IMR-90 (cell line): Measurements from ENCODE around the gene CDC26. TPM values are rescaled to one million over a fixed set of nuclear protein-coding genes. Genes with fewer than 3 reads are reported as not detected.

ENCODE experiments used
- ATAC-seq: fragments of 200-7000 bp; cut with Tn5 transposase; 2 replicates; pipeline ENCODE4 v1.9.1; 2020; ENCODE audit warnings: low read depth, mild to moderate bottlenecking, moderate library complexity
- BruUV-seq: library from RNA; stranded (reverse); fragments of 400-500 nt; replicated peaks from 2 replicates; lab custom pipeline; 2021; lab: Mats Ljungman, UMichigan
- CTCF ChIA-PET: fragments of 300-600 bp; formaldehyde crosslinking; extraction: SDS; loops from one replicate; lab custom pipeline; 2021; ENCODE audit warnings: antibody characterized with exemption; lab: Yijun Ruan, JAX
- POLR2A ChIA-PET: fragments of 300-600 bp; sonication (Branson Sonifier 250); formaldehyde crosslinking; loops from one replicate; lab custom pipeline; 2022; ENCODE audit warnings: antibody characterized with exemption; ENCODE audit not compliant: unreplicated experiment; lab: Charles Lee
- DNase-seq: peaks from one replicate; pipeline ENCODE4 v3.0.0; 2013
- H2AFZ ChIP-seq: replicated peaks from 2 replicates; pipeline ENCODE3; 2013; ENCODE audit warnings: low read length, mild to moderate bottlenecking; ENCODE audit not compliant: poor library complexity
- H2AK5ac ChIP-seq: 2 replicates; pipeline ENCODE4 v1.6.1; 2013; ENCODE audit warnings: low read depth, low read length, inconsistent platforms
- H2AK9ac ChIP-seq: replicated peaks from 2 replicates; pipeline ENCODE3; 2013; ENCODE audit warnings: mild to moderate bottlenecking, low read depth, low read length, moderate library complexity; ENCODE audit not compliant: poor library complexity
- H2BK120ac ChIP-seq: 2 replicates; pipeline ENCODE4 v1.6.1; 2013; ENCODE audit warnings: low read depth, low read length, inconsistent platforms
- H2BK15ac ChIP-seq: 3 replicates; pipeline ENCODE4 v1.6.1; 2013; ENCODE audit warnings: low read depth, low read length, inconsistent platforms
- H2BK20ac ChIP-seq: 2 replicates; pipeline ENCODE4 v1.6.1; 2013; ENCODE audit warnings: low read depth, mild to moderate bottlenecking, inconsistent platforms, low read length, moderate library complexity
- H2BK5ac ChIP-seq: 2 replicates; pipeline ENCODE4 v1.6.1; 2013; ENCODE audit warnings: mild to moderate bottlenecking, low read depth, low read length, inconsistent platforms; ENCODE audit not compliant: poor library complexity, severe bottlenecking
- H3K14ac ChIP-seq: replicated peaks from 2 replicates; pipeline ENCODE4 v1.6.1; 2013; ENCODE audit warnings: low read depth, low read length, inconsistent platforms
- H3K18ac ChIP-seq: 2 replicates; pipeline ENCODE4 v1.6.1; 2013; ENCODE audit warnings: low read depth, low read length, control low read depth
- H3K23ac ChIP-seq: 2 replicates; pipeline ENCODE4 v1.6.1; 2013; ENCODE audit warnings: low read depth, low read length, inconsistent platforms
- H3K27ac ChIP-seq: 2 replicates; pipeline ENCODE4 v1.5.1; 2013; ENCODE audit warnings: mild to moderate bottlenecking, control low read depth, low read length; ENCODE audit not compliant: insufficient read depth
- H3K27me3 ChIP-seq: 2 replicates; pipeline ENCODE4 v1.6.1; 2013; ENCODE audit warnings: low read length; ENCODE audit not compliant: control insufficient read depth, insufficient read depth
- H3K36me3 ChIP-seq: 2 replicates; pipeline ENCODE4 v1.6.1; 2013; ENCODE audit warnings: low read length, mixed read lengths; ENCODE audit not compliant: control insufficient read depth, insufficient read depth
- H3K4ac ChIP-seq: 2 replicates; pipeline ENCODE4 v1.6.1; 2013; ENCODE audit warnings: low read depth, low read length, inconsistent platforms
- H3K4me1 ChIP-seq: 2 replicates; pipeline ENCODE4 v1.6.1; 2013; ENCODE audit warnings: low read length, mixed read lengths; ENCODE audit not compliant: control insufficient read depth, insufficient read depth
- H3K4me2 ChIP-seq: 2 replicates; pipeline ENCODE4 v1.6.1; 2013; ENCODE audit warnings: low read depth, mild to moderate bottlenecking, control low read depth, low read length, moderate library complexity
- H3K4me3 ChIP-seq: 2 replicates; pipeline ENCODE4 v1.5.1; 2013; ENCODE audit warnings: low read depth, mild to moderate bottlenecking, control low read depth, low read length, moderate library complexity; ENCODE audit not compliant: insufficient read depth
- H3K56ac ChIP-seq: 2 replicates; pipeline ENCODE4 v1.6.1; 2013; ENCODE audit warnings: low read length, inconsistent platforms; ENCODE audit not compliant: insufficient read depth; ENCODE audit errors: extremely low read depth
- H3K79me1 ChIP-seq, 2 experiments: 2 replicates each; pipeline ENCODE4 v1.6.1; 2013; ENCODE audit warnings: low read length in 2 of 2, inconsistent platforms in 1 of 2, low read depth in 1 of 2
- H3K9ac ChIP-seq: 2 replicates; pipeline ENCODE4 v1.6.1; 2013; ENCODE audit warnings: low read depth, low read length, control low read depth
- H3K9me1 ChIP-seq: 2 replicates; pipeline ENCODE4 v1.6.1; 2013; ENCODE audit warnings: low read length, inconsistent platforms; ENCODE audit not compliant: insufficient read depth
- H3K9me3 ChIP-seq: 2 replicates; pipeline ENCODE4 v1.6.1; 2013; ENCODE audit warnings: low read length; ENCODE audit not compliant: control insufficient read depth, insufficient read depth
- H4K20me1 ChIP-seq: 2 replicates; pipeline ENCODE4 v1.6.1; 2013; ENCODE audit warnings: low read length, inconsistent platforms; ENCODE audit not compliant: insufficient read depth
- H4K5ac ChIP-seq: 2 replicates; pipeline ENCODE4 v1.6.1; 2013; ENCODE audit warnings: mild to moderate bottlenecking, low read depth, low read length, control low read depth
- H4K8ac ChIP-seq, 2 experiments: 2 replicates each; pipeline ENCODE4 v1.6.1; 2013; ENCODE audit warnings: low read depth in 2 of 2, low read length in 2 of 2, control low read depth in 1 of 2, inconsistent platforms in 1 of 2
- H4K91ac ChIP-seq: 2 replicates; pipeline ENCODE4 v1.6.1; 2013; ENCODE audit warnings: low read depth, low read length, inconsistent platforms; ENCODE audit not compliant: insufficient read depth
- BHLHE40 ChIP-seq: fragments of 150-350 bp; IDR thresholded peaks from 2 replicates; pipeline ENCODE4 v1.6.1; 2016; ENCODE audit warnings: mild to moderate bottlenecking, low read depth, low read length
- CEBPB ChIP-seq: IDR thresholded peaks from 2 replicates; pipeline ENCODE4 v1.6.1; 2012; ENCODE audit warnings: low read depth, low read length, improper control_type of control experiment
- CHD1 ChIP-seq: IDR thresholded peaks from 2 replicates; pipeline ENCODE4 v1.6.1; 2012; ENCODE audit warnings: low read depth, low read length, improper control_type of control experiment
- CTCF ChIP-seq: conservative IDR thresholded peaks from 2 replicates; pipeline ENCODE4 v1.5.1; 2012; ENCODE audit warnings: mild to moderate bottlenecking, low read depth, low read length, improper control_type of control experiment
- ELK1 ChIP-seq: fragments of 150-350 bp; IDR thresholded peaks from 2 replicates; pipeline ENCODE4 v1.6.1; 2016; ENCODE audit warnings: low read depth, mild to moderate bottlenecking, low read length, moderate library complexity, borderline replicate concordance
- FOS ChIP-seq: fragments of 150-350 bp; IDR thresholded peaks from 2 replicates; pipeline ENCODE4 v1.6.1; 2016; ENCODE audit warnings: low read depth, low read length
- MAFK ChIP-seq: IDR thresholded peaks from 2 replicates; pipeline ENCODE4 v1.6.1; 2012; ENCODE audit warnings: low read depth, low read length, improper control_type of control experiment
- MAZ ChIP-seq: IDR thresholded peaks from 2 replicates; pipeline ENCODE4 v1.6.1; 2012; ENCODE audit warnings: low read depth, mild to moderate bottlenecking, low read length, improper control_type of control experiment, moderate library complexity, borderline replicate concordance
- MXI1 ChIP-seq: IDR thresholded peaks from 2 replicates; pipeline ENCODE4 v1.6.1; 2012; ENCODE audit warnings: low read depth, mild to moderate bottlenecking, low read length, moderate library complexity, borderline replicate concordance
- NFE2L2 ChIP-seq: fragments of 150-350 bp; IDR thresholded peaks from 2 replicates; pipeline ENCODE4 v1.6.1; 2016; ENCODE audit warnings: low read depth, mild to moderate bottlenecking, low read length
- POLR2A ChIP-seq: IDR thresholded peaks from 2 replicates; pipeline ENCODE4 v1.6.1; 2012; ENCODE audit warnings: mild to moderate bottlenecking, low read depth, low read length
- RAD21 ChIP-seq: IDR thresholded peaks from 2 replicates; pipeline ENCODE4 v1.6.1; 2012; ENCODE audit warnings: low read length, improper control_type of control experiment
- RCOR1 ChIP-seq: IDR thresholded peaks from 2 replicates; pipeline ENCODE4 v1.6.1; 2012; ENCODE audit warnings: mild to moderate bottlenecking, low read length, improper control_type of control experiment; ENCODE audit not compliant: insufficient replicate concordance
- RFX5 ChIP-seq: IDR thresholded peaks from 2 replicates; pipeline ENCODE4 v1.8.0; 2012; ENCODE audit warnings: low read depth, mild to moderate bottlenecking, low read length, moderate library complexity
- SMC3 ChIP-seq: fragments of 150-350 bp; IDR thresholded peaks from 2 replicates; pipeline ENCODE4 v1.6.1; 2016; ENCODE audit warnings: low read depth, mild to moderate bottlenecking, antibody characterized with exemption, low read length, moderate library complexity
- USF2 ChIP-seq: fragments of 150-350 bp; IDR thresholded peaks from 2 replicates; pipeline ENCODE4 v1.6.1; 2017; ENCODE audit warnings: mild to moderate bottlenecking, antibody characterized with exemption, low read length, low read depth
- WGBS, 2 experiments: methylation state at CpG; one replicate each; pipeline versions ENCODE4 v1.1.5 to v1.1.7; 2013; ENCODE audit warnings: missing lambda C conversion rate in 2 of 2; ENCODE audit not compliant: insufficient read length in 1 of 2; ENCODE audit errors: extremely low coverage in 2 of 2; 5-methylcytosine and 5-hydroxymethylcytosine counted together
- dilution Hi-C: fragments of 300-500 bp; cut with HindIII; formaldehyde crosslinking; loops from one replicate; pipeline ENCODE4 v1.14.3; 2018; ENCODE audit warnings: low sequenced_read_pairs; ENCODE audit not compliant: unreplicated experiment
- in situ Hi-C: fragments of 300-500 bp; cut with MboI; formaldehyde crosslinking; loops from 3 replicates; pipeline ENCODE4 v1.14.3; 2019; ENCODE audit warnings: low sequenced_read_pairs, inconsistent platforms, mixed read lengths
- intact Hi-C: fragments of 100-400 bp; cut with micrococcal nuclease; formaldehyde crosslinking; loops from 2 replicates; pipeline ENCODE4 v1.10.0; 2022
- polyA plus RNA-seq, 3 experiments: library from polyadenylated mRNA; depleted of rRNA; stranded (reverse); fragments of >200 nt; gene quantifications; 2 replicates each; pipeline ENCODE4 v1.2.3, GENCODE V29; 2012; ENCODE audit warnings: low replicate concordance in 1 of 3
- total RNA-seq: library from RNA; depleted of rRNA; stranded (reverse); fragments of >200 nt; gene quantifications from 2 replicates; pipeline ENCODE4 v1.2.3, GENCODE V29; 2012

Gene CDC26
- total and polyA plus RNA-seq, 2 of the 4 experiments (the other 2 are of a cell fraction): 16.5 to 32.7 TPM

- H3K23ac ChIP-seq: no peak overlapping the region
- ChIA-PET CTCF (no interaction called here), POLR2A (no interaction called here)
- H3K79me1 ChIP-seq: peaks cover 0 to 10% of the 10 kb centered on the region in 2 experiments; a peak in 1 of 4 replicates
- H3K4me1 ChIP-seq: no peaks in the 10 kb centered on the region
- no peak for TF ChIP-seq CHD1
- TF ChIP-seq SMC3: no peak
- no peak for TF ChIP-seq MAZ
- no peak for TF ChIP-seq RFX5
- no peak for TF ChIP-seq BHLHE40
- no peak for TF ChIP-seq RAD21
- no peak for TF ChIP-seq FOS
- TF ChIP-seq CEBPB: no peak
- TF ChIP-seq ELK1: no peak
- no peak for TF ChIP-seq RCOR1
- TF ChIP-seq POLR2A: no peak
- no peak for TF ChIP-seq USF2
- no peak for TF ChIP-seq NFE2L2
- TF ChIP-seq MAFK: no peak
- no peak for TF ChIP-seq MXI1
- no peak for TF ChIP-seq CTCF
- H3K27ac ChIP-seq: no peak overlapping the region
- no peak overlapping the region for H3K4me3 ChIP-seq
- ATAC-seq (no peak), DNase-seq (no peak)
- H3K4me2 ChIP-seq: no peak overlapping the region
- dilution Hi-C loops: no loop called here
- no peaks in the 10 kb centered on the region for H4K20me1 ChIP-seq
- H3K18ac ChIP-seq: no peak overlapping the region
- no peak overlapping the region for H3K56ac ChIP-seq
- H2BK15ac ChIP-seq: no peak overlapping the region
- no peaks in the 10 kb centered on the region for H3K9me3 ChIP-seq
- H3K27me3 ChIP-seq: no peaks in the 10 kb centered on the region
- no peak overlapping the region for H2AK9ac ChIP-seq
- no peak overlapping the region for H2BK20ac ChIP-seq
- H3K9me1 ChIP-seq: no peaks in the 10 kb centered on the region
- no peak overlapping the region for H3K9ac ChIP-seq
- H2BK120ac ChIP-seq: no peak overlapping the region
- H3K36me3 ChIP-seq: peaks cover 33% of the 10 kb centered on the region
- no CpG with 5 or more reads among the region's 3 CpGs for WGBS, 2 experiments
- no TSS peak for BruUV-seq
- H3K14ac ChIP-seq: no peak overlapping the region
- no peak overlapping the region for H2AFZ ChIP-seq
- no peak overlapping the region for H3K4ac ChIP-seq
- H2AK5ac ChIP-seq: no peak overlapping the region
- H4K5ac ChIP-seq: no peak overlapping the region
- H2BK5ac ChIP-seq: no peak overlapping the region
- no peak overlapping the region for H4K8ac ChIP-seq
- in situ Hi-C loops: no loop called here
- H4K91ac ChIP-seq: no peak overlapping the region
- intact Hi-C loops: loop anchor here (10.0 kb wide), 1 partner anchor 71 kb away; no protein-coding TSS in a partner anchor
These were observed 9.2 kb downstream of the CDC26 start for GRCh38 chr9:113266174-113266573.
